GM23338 (cell line): ENCODE measurements around the gene APOM. TPM values are rescaled to one million over a fixed set of nuclear protein-coding genes. Genes with fewer than 3 reads are reported as not detected.

Source experiments
- ATAC-seq: fragments of 200-7000 bp; cut with Tn5 transposase; 3 replicates; pipeline ENCODE4 v1.9.1; 2020
- DNase-seq: peaks from one replicate; pipeline ENCODE4 v3.0.0-alpha.2; 2015; ENCODE audit warnings: low spot score
- H2AFZ ChIP-seq: fragments of 200-600 bp; sonication (generic); 2 replicates; pipeline ENCODE4 v1.8.0; 2016; ENCODE audit warnings: antibody characterized with exemption, mild to moderate bottlenecking, moderate library complexity
- H3F3A ChIP-seq: fragments of 200-600 bp; sonication (generic); replicated peaks from 2 replicates; pipeline ENCODE4 v1.8.0; 2017; ENCODE audit warnings: antibody characterized with exemption, mixed run types, low read depth
- H3K27ac ChIP-seq: fragments of 200-600 bp; sonication (generic); 2 replicates; pipeline ENCODE4 v1.6.1; 2016; ENCODE audit warnings: low read depth
- H3K27me3 ChIP-seq: fragments of 200-600 bp; sonication (generic); 2 replicates; pipeline ENCODE4 v1.8.0; 2016; ENCODE audit warnings: mild to moderate bottlenecking, mixed run types, moderate library complexity; ENCODE audit not compliant: insufficient read depth
- H3K36me3 ChIP-seq: fragments of 200-600 bp; sonication (generic); 2 replicates; pipeline ENCODE4 v1.8.0; 2016; ENCODE audit warnings: mild to moderate bottlenecking; ENCODE audit not compliant: insufficient read depth
- H3K4me1 ChIP-seq: fragments of 200-600 bp; sonication (generic); 2 replicates; pipeline ENCODE4 v1.8.0; 2016; ENCODE audit warnings: mild to moderate bottlenecking, moderate library complexity; ENCODE audit not compliant: insufficient read depth
- H3K4me2 ChIP-seq: fragments of 200-600 bp; sonication (generic); 2 replicates; pipeline ENCODE4 v1.7.1; 2017; ENCODE audit warnings: mixed run types
- H3K4me3 ChIP-seq: fragments of 200-600 bp; sonication (generic); 2 replicates; pipeline ENCODE4 v1.6.1; 2016; ENCODE audit warnings: mixed run types
- H3K79me2 ChIP-seq: fragments of 200-600 bp; sonication (generic); replicated peaks from 2 replicates; pipeline ENCODE4 v1.8.0; 2017; ENCODE audit warnings: mild to moderate bottlenecking; ENCODE audit not compliant: insufficient read depth
- H3K9me2 ChIP-seq: fragments of 200-600 bp; sonication (generic); 2 replicates; pipeline ENCODE4 v1.8.0; 2017; ENCODE audit not compliant: insufficient read depth
- H4K20me1 ChIP-seq: fragments of 200-600 bp; sonication (generic); replicated peaks from 2 replicates; pipeline ENCODE4 v1.8.0; 2017; ENCODE audit warnings: mild to moderate bottlenecking; ENCODE audit not compliant: insufficient read depth
- H3K27ac Mint-ChIP-seq: 2 replicates; pipeline ENCODE4 v1.8.0; 2020; ENCODE audit warnings: inconsistent platforms, mild to moderate bottlenecking, moderate library complexity, mixed read lengths
- H3K27me3 Mint-ChIP-seq: 3 replicates; pipeline ENCODE4 v1.8.0; 2022; ENCODE audit warnings: low read depth, mild to moderate bottlenecking, moderate library complexity, mixed read lengths, inconsistent platforms; ENCODE audit not compliant: insufficient read depth, poor library complexity
- H3K36me3 Mint-ChIP-seq: 3 replicates; pipeline ENCODE4 v1.8.0; 2021; ENCODE audit warnings: low read depth, mild to moderate bottlenecking, inconsistent platforms, moderate library complexity, mixed read lengths
- H3K4me1 Mint-ChIP-seq: 3 replicates; pipeline ENCODE4 v1.8.0; 2020; ENCODE audit warnings: mild to moderate bottlenecking, inconsistent platforms, mixed read lengths
- H3K4me3 Mint-ChIP-seq: 3 replicates; pipeline ENCODE4 v1.8.0; 2021; ENCODE audit warnings: moderate library complexity, mild to moderate bottlenecking, inconsistent platforms, mixed read lengths
- H3K9me3 Mint-ChIP-seq: 3 replicates; pipeline ENCODE4 v1.8.0; 2020; ENCODE audit warnings: moderate library complexity, mild to moderate bottlenecking, inconsistent platforms, mixed read lengths
- CREB1 ChIP-seq: fragments of 250-450 bp; sonication (Bioruptor Pico); IDR thresholded peaks from 2 replicates; pipeline ENCODE4 v1.5.0; 2020; ENCODE audit warnings: low read depth, mild to moderate bottlenecking, moderate library complexity
- JUNB ChIP-seq: IDR thresholded peaks from one replicate; pipeline ENCODE4 v1.6.1; 2016; ENCODE audit warnings: antibody characterized with exemption; ENCODE audit not compliant: unreplicated experiment
- STAT1 ChIP-seq: IDR thresholded peaks from one replicate; pipeline ENCODE4 v1.6.1; 2016; ENCODE audit warnings: antibody characterized with exemption; ENCODE audit not compliant: unreplicated experiment
- ZNF114 ChIP-seq: fragments of 250-450 bp; sonication (Bioruptor Pico); IDR thresholded peaks from 2 replicates; pipeline ENCODE4 v1.5.0; 2020; ENCODE audit warnings: mild to moderate bottlenecking, moderate library complexity
- ZNF462 ChIP-seq: fragments of 250-450 bp; sonication (Bioruptor Pico); IDR thresholded peaks from 2 replicates; pipeline ENCODE4 v1.5.0; 2020; ENCODE audit warnings: mild to moderate bottlenecking, moderate library complexity
- polyA plus RNA-seq: library from polyadenylated mRNA; unstranded; fragments of >200 nt; fragmentation: Nextera tagmentation; extraction: Ambion mirVana; gene quantifications from 2 replicates; pipeline ENCODE4 v1.2.1, GENCODE V29; 2016
- total RNA-seq: library from RNA; depleted of rRNA; stranded (reverse); fragments of >200 nt; shearing (Covaris generic); gene quantifications from 2 replicates; pipeline ENCODE4 v1.2.3, GENCODE V29; 2014

Gene APOM
- total and polyA plus RNA-seq, 2 experiments from 2014 or later, result 1.2 to 10.7 TPM

GRCh38 chr6:31666337-31666965, 10.8 kb downstream of the APOM start:
- no peak for DNase-seq

More at GRCh38 chr6:31666337-31666965, 10.8 kb downstream of the APOM start:
- Histone ChIP-seq H3K79me2 (peaks cover 46% of the 10 kb centered on the region), H3K9me2 (no peaks in the 10 kb centered on the region), H3K27ac (no peak overlapping the region), H3K36me3 (peaks cover 44% of the 10 kb centered on the region), H4K20me1 (peaks cover 12% of the 10 kb centered on the region), H3K4me3 (peak overlapping the region; percentile 97), H3F3A (peaks cover 18% of the 10 kb centered on the region; the same call in 1 of the 2 replicates), H2AFZ (no peak overlapping the region), H3K4me1 (peaks cover 16% of the 10 kb centered on the region), H3K4me2 (peak overlapping the region; percentile 98), H3K27me3 (no peaks in the 10 kb centered on the region)
- peak overlapping the region; percentile 98 for H3K27ac Mint-ChIP-seq
- TF ChIP-seq ZNF462 (CRISPR knock-in tag), result no peak
- TF ChIP-seq ZNF114 (CRISPR knock-in tag), result no peak
- TF ChIP-seq CREB1 (CRISPR knock-in tag), result no peak
- no peak for TF ChIP-seq JUNB
- TF ChIP-seq STAT1, result no peak
- ATAC-seq, result no peak
- peaks cover 30% of the 10 kb centered on the region for H3K4me1 Mint-ChIP-seq
- no peaks in the 10 kb centered on the region; the same call in 2 of the 3 replicates for H3K9me3 Mint-ChIP-seq
- peaks cover 85% of the 10 kb centered on the region for H3K36me3 Mint-ChIP-seq
- H3K27me3 Mint-ChIP-seq, result peaks cover 14% of the 10 kb centered on the region
- peak overlapping the region; percentile 93 for H3K4me3 Mint-ChIP-seq
